Endodermal cell (in vitro differentiated cells): ENCODE measurements around the gene AOX1. TPM values are rescaled to one million over a fixed set of nuclear protein-coding genes. Genes with fewer than 3 reads are reported as not detected.

Experiments
- DNase-seq: peaks from one replicate; pipeline ENCODE4 v3.0.0-alpha.2; 2017
- H3K27ac ChIP-seq: 2 replicates; pipeline ENCODE4 v1.5.1; 2013; ENCODE audit warnings: mild to moderate bottlenecking, low read depth, low read length, moderate library complexity
- H3K27me3 ChIP-seq: 2 replicates; pipeline ENCODE4 v1.6.1; 2013; ENCODE audit warnings: mild to moderate bottlenecking, low read length, moderate library complexity; ENCODE audit not compliant: insufficient read depth, control insufficient read depth, poor library complexity, severe bottlenecking
- H3K36me3 ChIP-seq: 2 replicates; pipeline ENCODE4 v1.7.0; 2013; ENCODE audit warnings: mild to moderate bottlenecking, low read length, moderate library complexity; ENCODE audit not compliant: control insufficient read depth, insufficient read depth
- H3K4me1 ChIP-seq: one replicate; pipeline ENCODE4 v1.7.0; 2013; ENCODE audit warnings: low read length; ENCODE audit not compliant: control insufficient read depth, insufficient read depth
- H3K4me3 ChIP-seq: 2 replicates; pipeline ENCODE4 v1.5.1; 2013; ENCODE audit warnings: mild to moderate bottlenecking, low read length, moderate library complexity
- H3K9ac ChIP-seq: 2 replicates; pipeline ENCODE4 v1.6.1; 2013; ENCODE audit warnings: mild to moderate bottlenecking, low read length, moderate library complexity; ENCODE audit not compliant: poor library complexity, severe bottlenecking; ENCODE audit errors: extremely low read depth
- H3K9me3 ChIP-seq: 2 replicates; pipeline ENCODE4 v1.6.1; 2013; ENCODE audit warnings: mild to moderate bottlenecking, low read length, moderate library complexity; ENCODE audit not compliant: control insufficient read depth
- H3K27ac Mint-ChIP-seq: 2 replicates; pipeline ENCODE4 v1.8.0; 2020; ENCODE audit warnings: mixed read lengths
- H3K27me3 Mint-ChIP-seq: 2 replicates; pipeline ENCODE4 v1.8.0; 2021; ENCODE audit warnings: mild to moderate bottlenecking, mixed read lengths; ENCODE audit not compliant: insufficient read depth
- H3K36me3 Mint-ChIP-seq: 2 replicates; pipeline ENCODE4 v1.8.0; 2020; ENCODE audit warnings: low read depth, mixed read lengths
- H3K4me1 Mint-ChIP-seq: 2 replicates; pipeline ENCODE4 v1.8.0; 2020; ENCODE audit warnings: mixed read lengths
- H3K4me3 Mint-ChIP-seq: 2 replicates; pipeline ENCODE4 v1.8.0; 2020; ENCODE audit warnings: mild to moderate bottlenecking, moderate library complexity, mixed read lengths
- H3K9me3 Mint-ChIP-seq: 2 replicates; pipeline ENCODE4 v1.8.0; 2020; ENCODE audit warnings: mild to moderate bottlenecking, mixed read lengths
- WGBS, 2 experiments: methylation state at CpG; one replicate each; pipeline versions ENCODE4 v1.1.5 to v1.1.7; 2013; ENCODE audit warnings: missing lambda C conversion rate in 2 of 2, mixed read lengths in 1 of 2; ENCODE audit not compliant: insufficient coverage in 1 of 2, insufficient read length in 1 of 2; 5-methylcytosine and 5-hydroxymethylcytosine counted together
- total RNA-seq, 2 donors: library from RNA; stranded (reverse); fragmentation: NEBNext Ultra II Directional in 1 of 2; extraction: Animal tissue kit (Norgen Biotek cat#: 25700) in 1 of 2; gene quantifications; 2 replicates in 1 of 2; 3 replicates in 1 of 2; pipeline ENCODE4 v1.2.1, GENCODE V29; 2021
- TF ChIP-seq, protein P1 (sequence below): fragments of 200-600 bp; sonication (generic); conservative IDR thresholded peaks from 2 replicates; pipeline ENCODE4 v1.5.0; 2021; ENCODE audit warnings: antibody characterized with exemption, mild to moderate bottlenecking

The AOX1 gene
- total RNA-seq, 2 donors from 2014 or later, result 8.8 to 15.5 TPM

DNA sequence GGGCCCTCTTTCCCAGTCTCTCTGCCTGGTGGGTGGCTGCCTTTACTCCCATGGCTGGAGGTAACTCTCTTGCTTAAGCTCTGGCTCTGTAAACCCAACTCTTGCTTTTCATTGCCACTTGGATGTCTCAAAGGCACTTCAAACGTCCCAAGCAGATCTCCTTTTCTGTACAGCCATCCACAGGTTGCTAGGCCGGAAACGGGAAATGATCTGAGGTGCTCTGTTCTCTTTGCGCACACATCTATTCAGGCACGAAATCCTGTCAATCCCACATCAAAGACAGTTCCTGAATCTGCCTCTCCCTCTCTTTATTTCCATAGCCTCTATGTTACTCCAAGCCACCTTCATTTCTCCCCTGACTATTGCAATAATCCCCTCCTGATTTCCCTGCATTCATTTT is 87.4 kb downstream of the AOX1 start:
- no peaks in the 10 kb centered on the region for H3K9me3 Mint-ChIP-seq
- no peaks in the 10 kb centered on the region for H3K9me3 ChIP-seq
- H3K4me3 ChIP-seq, result no peak overlapping the region
- no peak for DNase-seq
- TF ChIP-seq, protein P1, sequence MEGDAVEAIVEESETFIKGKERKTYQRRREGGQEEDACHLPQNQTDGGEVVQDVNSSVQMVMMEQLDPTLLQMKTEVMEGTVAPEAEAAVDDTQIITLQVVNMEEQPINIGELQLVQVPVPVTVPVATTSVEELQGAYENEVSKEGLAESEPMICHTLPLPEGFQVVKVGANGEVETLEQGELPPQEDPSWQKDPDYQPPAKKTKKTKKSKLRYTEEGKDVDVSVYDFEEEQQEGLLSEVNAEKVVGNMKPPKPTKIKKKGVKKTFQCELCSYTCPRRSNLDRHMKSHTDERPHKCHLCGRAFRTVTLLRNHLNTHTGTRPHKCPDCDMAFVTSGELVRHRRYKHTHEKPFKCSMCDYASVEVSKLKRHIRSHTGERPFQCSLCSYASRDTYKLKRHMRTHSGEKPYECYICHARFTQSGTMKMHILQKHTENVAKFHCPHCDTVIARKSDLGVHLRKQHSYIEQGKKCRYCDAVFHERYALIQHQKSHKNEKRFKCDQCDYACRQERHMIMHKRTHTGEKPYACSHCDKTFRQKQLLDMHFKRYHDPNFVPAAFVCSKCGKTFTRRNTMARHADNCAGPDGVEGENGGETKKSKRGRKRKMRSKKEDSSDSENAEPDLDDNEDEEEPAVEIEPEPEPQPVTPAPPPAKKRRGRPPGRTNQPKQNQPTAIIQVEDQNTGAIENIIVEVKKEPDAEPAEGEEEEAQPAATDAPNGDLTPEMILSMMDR, result no peak
- H3K4me1 ChIP-seq, result no peaks in the 10 kb centered on the region
- no peaks in the 10 kb centered on the region for H3K36me3 ChIP-seq
- no peaks in the 10 kb centered on the region for H3K36me3 Mint-ChIP-seq
- peaks cover 5% of the 10 kb centered on the region for H3K4me1 Mint-ChIP-seq
- 86 to 93% methylated on average over 5 of the region's 5 CpGs for WGBS, 2 experiments
- H3K9ac ChIP-seq, result no peak overlapping the region
- H3K27ac Mint-ChIP-seq, result no peak overlapping the region
- no peak overlapping the region for H3K4me3 Mint-ChIP-seq
- no peaks in the 10 kb centered on the region for H3K27me3 Mint-ChIP-seq
- no peaks in the 10 kb centered on the region for H3K27me3 ChIP-seq
- no peak overlapping the region for H3K27ac ChIP-seq

DNA sequence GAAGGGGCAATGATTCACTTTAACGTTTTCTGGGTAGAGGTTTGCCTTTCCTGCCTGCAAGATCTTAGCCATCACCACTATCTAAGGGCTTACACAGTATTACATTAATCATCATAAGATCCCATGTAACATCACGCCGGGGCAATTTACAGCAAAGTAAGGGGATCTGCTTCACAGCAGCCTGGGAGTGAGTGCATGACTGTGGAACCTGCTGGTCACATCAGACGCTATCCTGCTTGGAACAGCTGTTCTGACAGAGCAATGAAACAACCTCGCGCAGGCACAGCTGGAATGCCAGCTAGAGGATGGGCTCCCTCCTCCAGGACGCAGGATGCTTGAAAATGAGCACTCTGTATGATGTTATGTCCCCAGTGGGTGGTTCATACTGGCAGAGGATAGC is 89.0 kb downstream of the AOX1 start:
- Histone ChIP-seq H3K27me3 (no peaks in the 10 kb centered on the region), H3K27ac (no peak overlapping the region), H3K9me3 (no peaks in the 10 kb centered on the region), H3K36me3 (no peaks in the 10 kb centered on the region), H3K9ac (no peak overlapping the region), H3K4me3 (no peak overlapping the region), H3K4me1 (no peaks in the 10 kb centered on the region)
- 82 to 89% methylated on average over 5 to 7 of the region's 7 CpGs for WGBS, 2 experiments
- DNase-seq, result no peak
- Mint-ChIP-seq H3K4me1 (peaks cover 5% of the 10 kb centered on the region), H3K4me3 (no peak overlapping the region), H3K9me3 (no peaks in the 10 kb centered on the region), H3K27ac (no peak overlapping the region), H3K27me3 (no peaks in the 10 kb centered on the region), H3K36me3 (no peaks in the 10 kb centered on the region)
- TF ChIP-seq, protein P1, result no peak

DNA sequence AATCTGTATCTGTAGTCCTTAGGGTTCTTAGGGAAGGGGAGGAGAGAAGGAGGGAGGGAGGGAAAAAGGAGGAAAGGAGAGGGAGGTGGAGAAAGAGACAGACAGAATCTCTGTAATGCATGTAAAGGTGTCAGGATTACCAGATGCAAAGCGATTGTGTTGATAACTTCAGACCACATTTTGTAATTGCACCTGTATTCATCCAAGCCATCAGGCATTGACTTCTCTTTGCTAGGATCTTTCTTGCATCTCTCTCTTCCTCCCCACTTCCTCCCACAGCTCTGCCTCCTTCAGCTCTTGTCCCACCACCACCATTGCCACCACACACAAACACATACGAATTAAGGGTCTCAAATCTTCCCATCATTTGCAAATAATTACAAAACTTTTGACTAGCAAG is 91.4 kb downstream of the AOX1 start:
- Histone ChIP-seq H3K9me3 (no peaks in the 10 kb centered on the region), H3K27ac (no peak overlapping the region), H3K36me3 (no peaks in the 10 kb centered on the region), H3K4me3 (no peak overlapping the region), H3K9ac (no peak overlapping the region), H3K27me3 (no peaks in the 10 kb centered on the region), H3K4me1 (no peaks in the 10 kb centered on the region)
- 93% methylated on average over 2 of the region's 2 CpGs for WGBS, 2 experiments
- Mint-ChIP-seq H3K36me3 (no peaks in the 10 kb centered on the region), H3K27me3 (no peaks in the 10 kb centered on the region), H3K9me3 (no peaks in the 10 kb centered on the region), H3K4me1 (no peaks in the 10 kb centered on the region), H3K4me3 (no peak overlapping the region), H3K27ac (no peak overlapping the region)
- no peak for DNase-seq
- TF ChIP-seq, protein P1, result no peak
